HG03135 (cell line): Measurements from ENCODE around the gene NPY5R.
A peak's percentile ranks its signal among the peaks of the same experiment; 100 is the strongest.

Source experiments
- ATAC-seq: cut with Tn5 transposase; IDR thresholded peaks from one replicate; pipeline ENCODE4 v1.9.1; 2021; ENCODE audit warnings: mild to moderate bottlenecking, moderate library complexity; ENCODE audit not compliant: unreplicated experiment

The NPY5R gene

GRCh38 chr4:163343604-163344146, at the start of gene NPY5R:
Gene NPY5R (plus strand): TSS chr4:163343892. CDS start chr4:163350274, 6,382 bp downstream.
- no peak for ATAC-seq

DNA sequence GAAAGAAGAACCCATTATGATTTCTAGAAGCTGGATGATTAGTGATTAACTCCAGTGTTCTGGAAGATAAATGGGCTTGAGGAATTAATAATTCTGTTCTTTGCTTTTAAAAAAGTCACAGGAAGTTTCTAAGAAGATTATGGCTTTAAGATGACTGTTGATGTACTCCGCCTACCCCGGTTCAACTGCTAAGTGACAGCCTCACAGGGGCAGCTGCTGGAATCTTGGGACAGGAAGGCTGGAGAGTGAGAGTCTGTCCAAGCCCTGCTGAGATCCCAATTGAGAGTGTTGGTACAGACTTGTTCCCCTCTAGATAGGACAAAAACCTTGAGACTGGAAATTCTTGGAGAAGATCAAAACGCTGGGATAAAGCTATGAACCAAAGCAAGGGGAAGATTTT, 48.6 kb upstream of the NPY5R start:
- ATAC-seq = no peak

GRCh38 chr4:163300445-163300844, 43.2 kb upstream of the NPY5R start:
- no peak for ATAC-seq

DNA sequence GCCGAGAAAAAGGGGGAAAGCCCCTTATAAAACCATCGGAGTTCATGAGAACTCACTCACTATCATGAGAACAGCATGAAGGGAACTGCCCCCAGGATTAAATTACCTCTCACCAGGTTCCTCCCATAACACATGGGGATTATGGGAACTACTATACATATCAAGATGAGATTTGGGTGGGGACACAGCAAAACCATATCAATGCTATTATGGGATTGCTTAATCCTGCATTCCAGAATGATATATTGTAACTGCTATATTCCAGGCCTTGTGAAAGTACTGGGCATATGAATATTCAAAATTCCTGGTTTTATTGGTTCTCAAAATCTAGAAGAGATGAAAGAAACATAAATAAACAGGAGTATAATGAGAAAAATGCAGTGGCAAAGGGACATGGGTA, 40.6 kb upstream of the NPY5R start:
- no peak for ATAC-seq

DNA sequence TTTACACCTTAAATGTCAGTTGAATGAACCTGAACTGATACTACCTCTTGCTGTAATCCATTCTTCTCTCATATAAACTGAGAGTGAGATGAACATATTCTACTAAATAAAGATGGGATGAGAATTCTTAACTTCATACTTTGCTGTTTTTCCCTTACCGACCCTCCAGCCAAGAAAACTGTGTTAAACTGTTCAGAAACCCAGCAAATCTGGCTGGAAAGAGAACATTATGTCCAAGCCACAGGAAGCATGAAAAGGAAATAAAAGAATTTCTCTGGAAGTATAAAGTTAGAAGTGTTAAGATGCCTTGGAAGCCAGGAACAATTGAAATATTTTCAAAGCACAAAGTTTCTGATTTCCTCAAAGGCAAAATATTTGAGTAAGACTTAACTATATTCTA, 34.2 kb upstream of the NPY5R start:
- ATAC-seq = no peak

DNA sequence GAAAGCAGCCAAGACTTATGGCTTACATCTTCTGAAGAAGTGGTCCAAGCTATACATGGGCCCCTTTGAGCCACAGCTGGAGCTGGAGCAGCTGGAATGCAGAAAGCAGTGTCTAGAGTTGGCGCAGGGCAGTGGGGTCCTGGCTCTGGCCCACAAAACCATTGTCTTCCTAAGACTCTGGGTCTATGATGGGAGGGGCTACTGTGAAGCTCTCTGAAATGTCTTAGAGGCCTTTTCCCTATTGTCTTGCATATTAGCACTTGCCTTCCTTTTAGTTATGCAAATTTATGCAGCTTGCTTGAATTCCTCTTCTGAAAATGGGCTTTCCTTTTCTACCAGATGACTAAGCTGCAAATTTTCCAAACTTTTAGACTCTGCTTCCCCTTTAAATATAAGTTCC, 26.6 kb upstream of the NPY5R start:
- ATAC-seq = no peak

DNA sequence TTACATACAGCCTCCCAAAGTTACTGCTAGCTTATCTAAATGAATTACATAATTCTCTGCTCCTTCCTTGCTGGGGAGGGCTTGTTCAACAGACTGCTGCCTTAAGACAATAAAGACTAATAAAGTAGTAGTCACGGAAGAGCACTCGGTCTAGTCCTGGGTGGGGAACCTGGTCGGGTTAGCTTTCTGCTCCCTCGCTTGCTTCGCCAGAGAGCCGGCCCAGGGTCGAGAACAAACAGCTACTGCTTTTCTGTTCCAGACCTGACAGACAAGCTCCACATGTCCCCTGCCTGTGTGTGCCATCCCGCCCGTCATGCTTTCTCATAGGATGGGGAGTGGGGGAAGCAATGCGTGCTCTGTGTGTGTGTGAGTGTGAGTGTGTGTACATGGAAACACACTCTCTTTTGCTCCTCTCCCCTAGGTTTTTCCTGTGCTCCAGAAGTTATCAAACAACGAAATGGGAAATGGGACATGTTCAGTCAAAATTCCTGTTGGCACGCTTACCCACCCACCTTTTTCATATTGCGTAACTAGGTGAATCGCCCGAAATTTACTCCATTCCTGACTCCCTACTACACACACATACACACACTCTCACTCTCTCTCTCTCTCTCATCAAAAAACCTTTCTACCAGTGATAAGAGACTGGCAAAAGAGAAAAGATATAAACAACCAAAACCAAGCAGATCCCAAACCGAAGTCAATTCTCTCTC, 12.6 kb upstream of the NPY5R start:
- no peak for ATAC-seq

GRCh38 chr4:163331629-163332376, 11.9 kb upstream of the NPY5R start:
- ATAC-seq = no peak

- peak; percentile 71 for ATAC-seq
Observed at GRCh38 chr4:163332526-163333406, 10.9 kb upstream of the NPY5R start, which contains the start of gene NPY1R. Gene NPY1R (minus strand): TSS chr4:163332596. CDS start chr4:163326554, 6,042 bp downstream.

GRCh38 chr4:163335384-163335783, 8.3 kb upstream of the NPY5R start:
- ATAC-seq = no peak

- ATAC-seq = no peak
Observed at GRCh38 chr4:163344147-163345125, 744 bp downstream of the NPY5R start.

- ATAC-seq = no peak
Observed at GRCh38 chr4:163350672-163351071, 7.0 kb downstream of the NPY5R start.

GRCh38 chr4:163353054-163353453, 9.4 kb downstream of the NPY5R start:
- no peak for ATAC-seq

DNA sequence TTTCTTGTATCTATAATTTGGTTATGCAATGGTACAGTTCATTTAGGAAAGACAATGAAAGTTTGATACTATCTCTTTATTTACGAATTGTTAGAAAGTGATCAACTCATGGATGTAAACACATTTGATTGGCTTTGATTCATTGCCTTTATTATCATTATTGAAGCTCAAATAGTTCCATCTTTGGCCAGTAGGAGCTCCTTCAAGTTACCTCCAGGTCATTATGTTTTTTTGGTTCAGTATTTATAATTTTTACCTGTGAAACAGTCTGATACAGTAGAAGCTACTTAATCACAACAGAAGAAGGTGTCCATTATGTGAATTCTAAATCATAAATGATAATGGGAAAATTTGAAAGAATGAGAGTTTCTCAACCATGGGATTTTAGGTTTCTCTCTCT, 12.4 kb downstream of the NPY5R start:
- ATAC-seq = no peak

GRCh38 chr4:163367651-163368050, 24.0 kb downstream of the NPY5R start:
- no peak for ATAC-seq

DNA sequence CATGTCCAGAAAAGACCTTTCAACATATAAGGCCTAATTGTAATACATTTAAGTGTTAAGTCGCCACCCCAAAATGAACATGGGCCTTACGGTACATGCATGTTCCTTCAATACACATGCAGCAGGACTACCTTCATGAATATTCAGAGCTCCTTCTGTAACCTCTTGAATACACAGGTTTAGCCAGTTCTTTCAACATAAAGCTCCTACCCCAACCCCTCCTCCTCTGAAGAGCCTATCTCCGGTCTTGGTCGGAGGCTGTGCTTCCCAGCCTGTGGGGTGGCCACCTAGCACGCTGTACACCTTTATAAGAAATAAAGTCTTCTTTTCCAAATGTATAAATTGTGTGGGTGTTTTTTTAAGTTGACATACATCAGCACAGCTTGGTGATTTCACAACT, 28.3 kb downstream of the NPY5R start:
- ATAC-seq = no peak

DNA sequence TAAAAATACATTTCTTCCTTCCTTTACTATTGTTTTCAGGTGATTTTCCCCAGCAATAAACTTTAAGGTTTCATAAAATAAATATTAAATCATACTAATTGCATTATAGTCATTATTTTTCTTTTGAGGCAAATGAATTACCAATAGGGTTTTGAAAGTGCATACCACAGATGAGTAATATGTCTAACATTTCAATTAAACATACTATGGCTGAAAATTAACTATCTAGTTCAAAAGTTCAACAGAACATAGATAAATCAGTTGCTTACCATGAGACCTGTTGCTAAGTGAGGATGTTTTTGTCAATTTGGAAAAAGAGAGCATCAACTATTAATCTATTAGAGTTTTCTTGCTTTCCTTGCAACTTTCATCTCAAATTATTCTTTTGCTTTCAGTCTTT, 35.0 kb downstream of the NPY5R start:
- no peak for ATAC-seq

DNA sequence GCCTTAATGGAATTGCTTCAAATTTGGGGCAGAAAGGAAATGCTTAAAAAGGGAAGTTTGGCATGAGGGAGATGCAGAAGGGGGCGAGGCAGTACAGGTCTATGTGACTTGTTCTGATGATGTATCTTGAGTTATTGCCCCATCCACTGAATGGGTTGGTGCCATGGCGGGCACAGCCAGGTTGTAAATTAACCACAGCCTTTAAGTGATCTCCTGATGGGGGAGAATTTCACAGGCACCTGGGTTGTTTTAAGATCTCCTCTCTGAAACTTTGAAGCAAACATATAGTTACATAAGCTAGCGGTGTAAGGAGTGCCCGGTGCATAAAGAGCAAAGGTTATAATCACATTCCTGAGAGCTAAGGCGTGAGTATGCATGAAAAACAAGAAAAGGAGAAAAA, 37.0 kb downstream of the NPY5R start:
- no peak for ATAC-seq

GRCh38 chr4:163382178-163382869, 38.6 kb downstream of the NPY5R start:
- ATAC-seq = no peak
